Stimulated activated naive CD4-positive, alpha-beta T cell treated with Interleukin-2 at 50 U/mL for 16 hours (primary cell): ENCODE results near the gene EFCC1.
"Not testable (repeated sequence)": the region's sequence is repeated elsewhere in the genome, so short reads cannot be mapped to it uniquely, and the experiment has no call there.

ENCODE experiments used
- DNase-seq: peaks from one replicate; lab custom pipeline; 2025; lab: John Stamatoyannopoulos, UW

EFCC1 gene

DNA sequence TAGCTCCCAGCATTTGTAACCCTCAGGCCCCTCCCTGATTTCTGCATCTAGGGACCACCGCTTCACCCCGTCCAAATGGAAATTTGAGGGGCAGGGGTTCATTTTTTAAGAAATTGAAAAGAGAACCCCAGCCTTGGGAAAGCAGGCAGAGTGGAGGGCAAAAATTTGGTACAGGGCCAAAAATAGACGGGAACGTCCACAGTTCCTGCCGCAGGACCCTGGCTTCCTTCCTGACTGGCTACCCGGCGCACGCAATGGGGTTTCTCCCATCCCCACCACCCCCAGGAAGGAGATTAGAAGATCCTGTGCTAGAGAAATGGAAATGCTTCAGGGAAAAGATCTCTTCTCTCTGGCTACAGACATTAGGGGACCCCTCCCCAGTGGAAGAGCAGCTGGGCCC, 80.4 kb downstream of the EFCC1 start:
- DNase-seq = no peak

GRCh38 chr3:129082026-129082425, 80.9 kb downstream of the EFCC1 start:
- no peak for DNase-seq

DNA sequence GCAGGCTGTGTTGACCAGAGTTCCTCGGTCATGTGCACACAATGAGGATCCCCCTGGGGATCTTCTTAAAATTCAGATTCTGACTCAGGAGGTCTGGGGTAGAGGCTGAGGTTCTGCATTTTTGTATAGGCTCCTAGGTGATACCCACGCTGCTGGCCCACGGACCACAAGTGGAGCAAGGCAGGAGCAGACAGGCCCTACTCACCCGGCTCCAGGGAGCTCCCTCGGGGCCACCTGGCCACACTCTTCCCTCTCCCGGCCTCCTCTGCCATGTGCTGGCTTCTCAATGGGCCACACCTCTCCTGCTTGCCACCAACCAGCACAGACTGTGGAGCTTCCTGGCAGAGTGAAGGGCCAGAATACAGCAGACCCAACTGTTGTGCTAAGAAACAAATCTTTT, 83.4 kb downstream of the EFCC1 start:
- DNase-seq = no peak

GRCh38 chr3:129085165-129085715, 84.1 kb downstream of the EFCC1 start:
- DNase-seq = no peak

DNA sequence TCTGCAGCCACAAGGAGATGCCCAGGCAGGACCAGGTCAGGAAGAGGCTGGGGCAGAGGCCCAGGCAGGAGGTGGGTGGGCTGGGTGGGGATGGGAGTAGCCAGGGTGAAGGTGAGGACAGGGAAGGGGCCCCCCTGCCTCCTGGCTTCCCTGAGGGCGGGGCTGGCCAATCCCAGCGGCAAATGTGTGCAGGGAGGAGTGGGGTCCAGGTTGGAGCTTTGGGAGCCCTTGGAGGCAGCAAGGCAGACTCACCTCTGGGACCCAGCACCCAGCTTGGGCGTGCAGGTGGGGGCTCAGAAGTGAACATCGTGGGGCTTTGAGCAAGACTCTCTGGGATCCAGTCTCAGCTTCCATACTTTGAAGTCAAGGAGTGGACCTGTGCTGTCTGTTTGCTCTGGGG, 84.7 kb downstream of the EFCC1 start:
- no peak for DNase-seq

- no peak for DNase-seq
These were observed 86.1 kb downstream of the EFCC1 start for GRCh38 chr3:129087138-129087702.

DNA sequence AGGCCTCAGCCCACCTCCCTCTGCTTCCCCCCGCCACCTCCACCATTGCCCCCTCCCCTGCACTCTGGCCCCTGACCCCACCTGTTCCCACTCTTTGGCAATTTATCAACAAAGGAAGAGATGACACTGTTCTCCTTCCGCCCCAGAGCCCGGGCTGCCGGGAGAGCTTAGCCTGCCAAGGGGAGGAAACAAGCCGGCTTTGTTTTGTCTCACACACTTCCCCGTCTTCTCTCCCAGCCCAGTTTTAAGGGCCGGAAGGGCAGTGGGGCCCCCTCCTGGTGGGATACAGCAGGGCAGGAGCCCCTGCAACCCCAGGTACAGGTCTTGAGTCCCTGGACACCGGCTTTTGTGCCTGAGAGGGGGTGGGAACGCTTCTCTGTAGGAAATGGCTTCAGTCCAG, 86.8 kb downstream of the EFCC1 start:
- DNase-seq = not testable (repeated sequence)

DNA sequence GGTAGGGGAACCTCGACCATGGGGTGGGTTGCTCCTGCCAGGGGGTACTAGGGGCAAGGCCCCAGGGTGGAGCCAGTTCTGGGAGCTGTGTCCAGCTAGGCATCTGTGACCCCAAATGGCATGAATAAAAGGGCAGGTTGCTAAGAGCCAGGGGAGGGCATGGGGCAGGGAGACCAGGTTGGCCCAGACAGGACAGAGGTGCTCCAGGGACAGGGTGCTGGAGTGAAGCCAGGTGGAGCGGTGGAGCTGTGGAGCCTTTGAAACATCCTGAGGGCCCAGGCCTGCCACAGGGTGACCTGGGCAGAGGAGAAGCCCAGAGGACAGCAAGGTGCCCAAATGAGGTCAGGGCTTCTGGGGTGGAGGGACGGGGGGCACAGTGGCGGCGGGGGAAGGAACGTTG, 87.2 kb downstream of the EFCC1 start:
- not testable (repeated sequence) for DNase-seq
